Caco-2 (cell line): Measurements from ENCODE around the gene AMPD2. TPM values are rescaled to one million over a fixed set of nuclear protein-coding genes. Genes with fewer than 3 reads are reported as not detected.

Experiments used
- BruUV-seq: library from RNA; stranded (reverse); fragments of 400-500 nt; replicated peaks from 2 replicates; lab custom pipeline; 2021; lab: Mats Ljungman, UMichigan
- CTCF ChIA-PET: fragments of 300-600 bp; sonication (Branson Sonifier 250); formaldehyde crosslinking; loops from one replicate; lab custom pipeline; 2022; ENCODE audit warnings: antibody characterized with exemption; lab: Charles Lee
- POLR2A ChIA-PET: fragments of 300-600 bp; sonication (Branson Sonifier 250); formaldehyde crosslinking; loops from one replicate; lab custom pipeline; 2022; ENCODE audit warnings: antibody characterized with exemption; lab: Charles Lee
- DNase-seq, 2 experiments: peaks; one replicate each; pipeline versions ENCODE4 v3.0.0 to v3.0.0-alpha.2; 2020 to 2022
- H3K27me3 ChIP-seq: replicated peaks from 2 replicates; pipeline ENCODE4 v1.6.0; 2011; ENCODE audit warnings: low read length; ENCODE audit not compliant: control insufficient read depth, insufficient read depth
- H3K36me3 ChIP-seq: 2 replicates; pipeline ENCODE4 v1.5.1; 2011; ENCODE audit warnings: low read length; ENCODE audit not compliant: control insufficient read depth, insufficient read depth
- H3K4me1 ChIP-seq: fragments of 250-450 bp; sonication (Bioruptor Pico); 2 replicates; pipeline ENCODE4 v1.5.1; 2020; ENCODE audit warnings: mild to moderate bottlenecking
- H3K4me3 ChIP-seq: 2 replicates; pipeline ENCODE4 v1.5.1; 2011; ENCODE audit warnings: low read depth, mild to moderate bottlenecking, control low read depth, low read length
- H3K9me3 ChIP-seq: fragments of 250-450 bp; sonication (Bioruptor Pico); 2 replicates; pipeline ENCODE4 v1.5.1; 2020; ENCODE audit warnings: mild to moderate bottlenecking, moderate library complexity
- H3K27ac Mint-ChIP-seq: one replicate; pipeline ENCODE4 v1.8.0; 2022; ENCODE audit warnings: mixed read lengths; ENCODE audit not compliant: unreplicated experiment
- H3K27me3 Mint-ChIP-seq: one replicate; pipeline ENCODE4 v1.8.0; 2022; ENCODE audit warnings: mixed read lengths; ENCODE audit not compliant: insufficient read depth, unreplicated experiment
- H3K36me3 Mint-ChIP-seq: one replicate; pipeline ENCODE4 v1.8.0; 2022; ENCODE audit warnings: mild to moderate bottlenecking, mixed read lengths; ENCODE audit not compliant: insufficient read depth, unreplicated experiment
- H3K4me1 Mint-ChIP-seq: one replicate; pipeline ENCODE4 v1.8.0; 2022; ENCODE audit warnings: low read depth, mixed read lengths; ENCODE audit not compliant: unreplicated experiment
- H3K4me3 Mint-ChIP-seq: one replicate; pipeline ENCODE4 v1.8.0; 2022; ENCODE audit warnings: mild to moderate bottlenecking, moderate library complexity, mixed read lengths; ENCODE audit not compliant: unreplicated experiment
- H3K9me3 Mint-ChIP-seq: one replicate; pipeline ENCODE4 v1.8.0; 2022; ENCODE audit warnings: mixed read lengths; ENCODE audit not compliant: unreplicated experiment
- CTCF ChIP-seq, 2 experiments: fragments of 200-600 bp in 1 of 2; IDR thresholded peaks; 1 replicate in 1 of 2; 2 replicates in 1 of 2; pipeline versions ENCODE4 v1.5.1 to v1.8.0; 2011 to 2022; ENCODE audit warnings: antibody characterized with exemption in 1 of 2, control low read depth in 1 of 2, inconsistent platforms in 1 of 2, low read depth in 1 of 2, low read length in 1 of 2, mild to moderate bottlenecking in 1 of 2, moderate library complexity in 1 of 2; ENCODE audit not compliant: insufficient read depth in 1 of 2, severe bottlenecking in 1 of 2, unreplicated experiment in 1 of 2
- intact Hi-C: fragments of 100-400 bp; cut with micrococcal nuclease; formaldehyde crosslinking; loops from one replicate; pipeline ENCODE4 v1.10.0; 2022; ENCODE audit not compliant: unreplicated experiment
- total RNA-seq: library from RNA; stranded (reverse); gene quantifications from 2 replicates; pipeline ENCODE4 v1.2.3, GENCODE V29; 2022

AMPD2 gene
- total RNA-seq, 1 experiment from 2014 or later = 40.3 TPM

GRCh38 chr1:109620401-109620791, 759 bp downstream of the AMPD2 start:
- CTCF ChIA-PET = interaction anchor here (0.8 to 1.5 kb wide), 6 partner anchors 10 to 364 kb away, joined by 3 to 8 read pairs (median 3); partner anchors contain the start of gene AHCYL1
- peaks cover 17% of the 10 kb centered on the region for H3K36me3 Mint-ChIP-seq
- no peaks in the 10 kb centered on the region for H3K9me3 Mint-ChIP-seq
- H3K27ac Mint-ChIP-seq = peak overlapping the region; percentile 86
- H3K27me3 Mint-ChIP-seq = no peaks in the 10 kb centered on the region
- DNase-seq = peak; percentile 40 to 46
- TF ChIP-seq CTCF (IDR thresholded peaks at IDR 0.05; ENCODE audit: insufficient read depth in 1 of 2, low read depth in 1 of 2, low read length in 1 of 2, severe bottlenecking in 1 of 2, unreplicated experiment in 1 of 2) = no peak
- BruUV-seq = TSS peak; percentile 32
- intact Hi-C loops = loop anchor here (1.0 kb wide), 1 partner anchor 74 kb away; no protein-coding TSS in a partner anchor
- H3K4me3 Mint-ChIP-seq = peak overlapping the region; percentile 96
- POLR2A ChIA-PET = interaction anchor here (0.7 to 1.6 kb wide), 2 partner anchors 35 to 72 kb away, joined by 3 to 10 read pairs; partner anchors contain the start of genes GNAI3 and GSTM4
- H3K4me1 Mint-ChIP-seq = peaks cover 16% of the 10 kb centered on the region
- peaks cover 15% of the 10 kb centered on the region for H3K4me1 ChIP-seq
- H3K4me3 ChIP-seq = peak overlapping the region; percentile 80
- no peaks in the 10 kb centered on the region for H3K27me3 ChIP-seq
- H3K36me3 ChIP-seq = no peaks in the 10 kb centered on the region
- no peaks in the 10 kb centered on the region for H3K9me3 ChIP-seq

GRCh38 chr1:109620841-109621286, 1.2 kb downstream of the AMPD2 start:
- H3K36me3 Mint-ChIP-seq = peaks cover 17% of the 10 kb centered on the region
- POLR2A ChIA-PET = interaction anchor here (0.7 kb wide), 1 partner anchor 35 kb away, joined by 3 read pairs; the partner anchor contains the start of gene GSTM4
- TF ChIP-seq CTCF (IDR thresholded peaks at IDR 0.05; ENCODE audit: insufficient read depth in 1 of 2, low read depth in 1 of 2, low read length in 1 of 2, severe bottlenecking in 1 of 2, unreplicated experiment in 1 of 2) = no peak

GRCh38 chr1:109621379-109622136, 1.9 kb downstream of the AMPD2 start:
- ChIA-PET POLR2A (no interaction called here), CTCF (no interaction called here)
- Histone ChIP-seq H3K9me3 (no peaks in the 10 kb centered on the region), H3K27me3 (no peaks in the 10 kb centered on the region), H3K4me1 (peaks cover 15% of the 10 kb centered on the region), H3K4me3 (peak overlapping the region; percentile 80), H3K36me3 (no peaks in the 10 kb centered on the region)
- peaks cover 17% of the 10 kb centered on the region for H3K36me3 Mint-ChIP-seq
- no peak overlapping the region for H3K27ac Mint-ChIP-seq
- peak overlapping the region; percentile 96 for H3K4me3 Mint-ChIP-seq
- intact Hi-C loops = no loop called here
- TSS peak; percentile 24 for BruUV-seq
- no peak for DNase-seq
- no peaks in the 10 kb centered on the region for H3K27me3 Mint-ChIP-seq
- peaks cover 16% of the 10 kb centered on the region for H3K4me1 Mint-ChIP-seq
- no peaks in the 10 kb centered on the region for H3K9me3 Mint-ChIP-seq
- TF ChIP-seq CTCF (IDR thresholded peaks at IDR 0.05; ENCODE audit: insufficient read depth in 1 of 2, low read depth in 1 of 2, low read length in 1 of 2, severe bottlenecking in 1 of 2, unreplicated experiment in 1 of 2) = no peak

More at GRCh38 chr1:109620841-109621286, 1.2 kb downstream of the AMPD2 start:
- intact Hi-C loops = loop anchor here (1.0 kb wide), 1 partner anchor 75 kb away; no protein-coding TSS in a partner anchor
- no peaks in the 10 kb centered on the region for H3K9me3 Mint-ChIP-seq
- DNase-seq = peak; percentile 86
- H3K27me3 ChIP-seq = no peaks in the 10 kb centered on the region
- H3K4me1 ChIP-seq = peaks cover 15% of the 10 kb centered on the region
- H3K4me3 Mint-ChIP-seq = peak overlapping the region; percentile 96
- peaks cover 16% of the 10 kb centered on the region for H3K4me1 Mint-ChIP-seq
- CTCF ChIA-PET = interaction anchor here (0.8 to 1.5 kb wide), 6 partner anchors 9 to 364 kb away, joined by 3 to 8 read pairs (median 3); partner anchors contain the start of gene AHCYL1
- no peaks in the 10 kb centered on the region for H3K9me3 ChIP-seq
- BruUV-seq = no TSS peak
- H3K27ac Mint-ChIP-seq = peak overlapping the region; percentile 86
- no peaks in the 10 kb centered on the region for H3K27me3 Mint-ChIP-seq
- H3K36me3 ChIP-seq = no peaks in the 10 kb centered on the region
- peak overlapping the region; percentile 80 for H3K4me3 ChIP-seq
